Stimulated activated naive CD8-positive, alpha-beta T cell treated with anti-CD3 and anti-CD28 coated beads, Interleukin-15, Interleukin-2, amounts not matched to agents 100 ng/mL and 50 ng/mL, for 24 hours (primary cell): ENCODE measurements around the gene TEX19.
"Not testable (repeated sequence)": the region's sequence is repeated elsewhere in the genome, so short reads cannot be mapped to it uniquely, and the experiment has no call there.

Experiments used
- H3K27ac Mint-ChIP-seq: one replicate; pipeline ENCODE4 v1.8.0; 2021; ENCODE audit warnings: mild to moderate bottlenecking, mixed read lengths
- H3K27me3 Mint-ChIP-seq: one replicate; pipeline ENCODE4 v1.8.0; 2021; ENCODE audit warnings: mixed read lengths
- H3K36me3 Mint-ChIP-seq: one replicate; pipeline ENCODE4 v1.8.0; 2021; ENCODE audit warnings: low read depth, mixed read lengths
- H3K4me1 Mint-ChIP-seq: one replicate; pipeline ENCODE4 v1.8.0; 2021; ENCODE audit warnings: low read depth, mixed read lengths
- H3K4me3 Mint-ChIP-seq: one replicate; pipeline ENCODE4 v1.8.0; 2021; ENCODE audit warnings: mild to moderate bottlenecking, mixed read lengths
- H3K9me3 Mint-ChIP-seq: one replicate; pipeline ENCODE4 v1.8.0; 2021; ENCODE audit warnings: mixed read lengths

TEX19 gene

DNA sequence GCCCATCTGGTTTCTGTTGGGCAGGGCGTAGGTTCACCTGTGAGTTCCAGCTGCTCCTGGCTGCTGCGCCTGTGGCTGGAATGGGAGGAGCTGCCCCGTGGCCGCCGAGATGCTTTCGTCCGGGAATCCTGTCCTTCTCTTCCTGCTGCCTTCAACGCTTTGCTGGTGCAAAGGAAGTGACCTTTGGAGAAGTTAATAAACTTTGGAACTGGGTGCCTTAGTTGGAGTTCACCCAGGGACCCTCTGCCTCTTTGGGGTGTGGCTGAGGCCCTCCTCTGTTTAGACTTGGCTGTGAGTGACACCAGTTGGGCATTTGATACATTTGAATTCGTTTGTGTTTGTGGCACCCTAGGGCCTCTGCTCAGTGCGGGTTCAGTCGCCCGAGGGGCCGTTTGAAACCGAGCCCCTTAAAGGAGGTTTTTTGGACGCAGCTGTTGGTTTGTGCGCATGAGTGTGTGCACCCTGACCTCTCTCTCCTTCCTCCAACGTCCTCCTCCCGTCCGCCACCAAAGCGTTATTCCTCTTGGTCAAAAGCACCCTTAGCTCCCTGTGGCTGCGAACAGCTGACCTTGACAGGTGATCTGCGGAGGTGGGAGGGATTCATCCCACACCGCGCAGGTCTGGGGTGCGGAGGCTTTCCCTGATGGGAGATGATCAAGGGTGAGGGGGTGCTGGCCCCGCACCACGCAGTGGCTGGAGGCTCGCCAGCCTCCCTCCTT lies 16.5 kb upstream of the TEX19 start:
- Mint-ChIP-seq H3K36me3 (no peaks in the 10 kb centered on the region), H3K9me3 (no peaks in the 10 kb centered on the region), H3K27ac (no peak overlapping the region), H3K27me3 (peaks cover 3% of the 10 kb centered on the region), H3K4me1 (peaks cover 16% of the 10 kb centered on the region), H3K4me3 (no peak overlapping the region)

DNA sequence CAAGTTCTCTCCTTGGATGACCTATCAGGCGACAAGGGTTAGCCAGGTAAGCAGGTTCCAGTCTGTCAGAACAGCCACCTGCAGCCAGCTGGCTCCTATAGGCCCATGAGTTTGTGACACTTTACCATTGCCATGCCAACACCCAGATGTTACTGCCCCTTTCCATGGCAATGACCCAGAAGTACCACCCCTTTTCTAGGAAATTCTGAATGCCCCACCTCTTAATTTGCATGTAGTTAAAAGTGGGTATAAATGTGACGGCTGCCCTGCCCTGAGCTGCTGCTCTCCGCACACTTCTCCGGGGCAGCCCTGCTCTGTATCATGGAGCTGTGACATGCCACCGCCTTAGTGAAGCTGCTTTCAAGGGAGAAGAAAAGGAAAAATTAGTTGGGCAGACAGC lies 15.5 kb upstream of the TEX19 start:
- H3K4me3 Mint-ChIP-seq: no peak overlapping the region
- H3K4me1 Mint-ChIP-seq: peaks cover 14% of the 10 kb centered on the region
- H3K27me3 Mint-ChIP-seq: peaks cover 4% of the 10 kb centered on the region
- no peaks in the 10 kb centered on the region for H3K36me3 Mint-ChIP-seq
- H3K27ac Mint-ChIP-seq: no peak overlapping the region
- H3K9me3 Mint-ChIP-seq: no peaks in the 10 kb centered on the region

DNA sequence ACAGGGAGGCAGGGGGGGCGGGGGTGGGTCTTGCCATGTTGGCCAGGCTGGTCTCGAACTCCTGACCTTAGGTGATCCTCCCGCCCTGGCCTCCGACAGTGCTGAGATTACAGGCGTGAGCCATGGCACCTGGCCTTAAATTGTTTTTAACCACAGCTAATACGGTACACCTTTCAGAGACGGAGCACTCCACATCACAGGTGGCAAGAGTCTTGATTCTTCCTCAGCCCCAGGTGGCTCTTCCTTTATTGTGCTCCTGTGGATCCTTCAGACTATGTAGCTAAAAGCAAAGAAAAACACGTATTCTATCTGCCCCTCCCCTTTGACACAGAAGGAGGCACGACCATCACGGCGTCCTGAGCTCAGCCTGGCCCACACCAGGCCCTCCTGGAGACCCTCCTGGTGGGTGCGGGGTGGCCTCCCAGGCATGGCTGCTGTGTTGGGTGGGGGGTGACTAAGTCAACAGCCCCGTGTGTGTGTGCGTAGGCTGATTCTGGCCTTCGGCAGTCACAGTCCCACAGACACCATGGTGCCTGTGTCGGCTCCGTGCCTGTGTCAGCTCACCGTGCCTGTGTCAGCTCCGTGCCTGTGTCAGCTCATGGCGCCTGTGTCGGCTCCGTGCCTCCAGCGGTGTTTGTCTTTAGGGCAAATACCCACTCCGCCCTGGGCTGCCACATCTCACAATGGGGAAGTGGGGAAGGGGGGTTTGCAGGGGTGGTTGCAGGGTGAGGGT lies 14.7 kb upstream of the TEX19 start:
- no peak overlapping the region for H3K27ac Mint-ChIP-seq
- H3K9me3 Mint-ChIP-seq: no peaks in the 10 kb centered on the region
- no peaks in the 10 kb centered on the region for H3K36me3 Mint-ChIP-seq
- peaks cover 7% of the 10 kb centered on the region for H3K4me1 Mint-ChIP-seq
- H3K4me3 Mint-ChIP-seq: no peak overlapping the region
- H3K27me3 Mint-ChIP-seq: peaks cover 8% of the 10 kb centered on the region

DNA sequence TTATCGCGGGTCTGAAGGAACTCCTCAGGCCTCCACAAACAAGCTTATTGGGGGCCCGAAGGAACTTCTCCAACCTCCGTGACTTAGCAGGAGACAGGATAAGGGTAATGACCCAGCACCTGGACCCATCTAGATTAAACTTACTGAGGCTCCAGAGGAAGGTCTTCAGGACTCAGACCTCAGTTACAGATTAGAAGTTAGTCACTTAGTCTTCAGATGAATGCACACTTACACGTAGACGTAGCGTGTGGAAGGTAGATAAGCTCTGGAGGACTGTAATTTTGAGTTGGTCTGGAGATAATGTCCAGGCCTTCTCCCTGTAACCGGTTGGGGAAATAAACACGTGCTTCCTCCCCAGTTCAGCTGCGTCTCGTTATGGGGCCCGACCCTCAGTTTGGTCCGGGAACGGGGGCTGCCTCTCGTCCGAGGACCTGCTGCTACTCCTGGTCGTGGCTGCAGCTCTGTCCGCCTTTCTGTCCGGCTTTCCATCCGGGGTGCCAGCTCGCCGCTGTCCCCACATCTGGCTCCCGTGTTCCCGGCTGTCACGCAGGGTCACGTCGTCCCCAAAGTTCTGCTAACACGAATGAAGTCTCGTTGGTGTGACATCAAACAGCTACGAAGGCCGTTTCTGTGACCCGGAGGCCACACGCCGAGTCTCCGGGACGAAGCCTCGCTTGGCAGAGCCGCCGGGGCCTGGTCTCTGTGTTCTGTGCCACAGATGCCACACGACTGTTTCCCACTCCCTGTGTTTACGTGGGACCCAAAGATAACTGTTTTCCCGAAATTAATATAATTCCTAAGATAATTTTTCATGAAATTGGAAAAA lies 13.7 kb upstream of the TEX19 start:
- Mint-ChIP-seq H3K4me3 (no peak overlapping the region), H3K27ac (no peak overlapping the region), H3K9me3 (no peaks in the 10 kb centered on the region), H3K27me3 (peaks cover 8% of the 10 kb centered on the region), H3K4me1 (peaks cover 7% of the 10 kb centered on the region), H3K36me3 (no peaks in the 10 kb centered on the region)

DNA sequence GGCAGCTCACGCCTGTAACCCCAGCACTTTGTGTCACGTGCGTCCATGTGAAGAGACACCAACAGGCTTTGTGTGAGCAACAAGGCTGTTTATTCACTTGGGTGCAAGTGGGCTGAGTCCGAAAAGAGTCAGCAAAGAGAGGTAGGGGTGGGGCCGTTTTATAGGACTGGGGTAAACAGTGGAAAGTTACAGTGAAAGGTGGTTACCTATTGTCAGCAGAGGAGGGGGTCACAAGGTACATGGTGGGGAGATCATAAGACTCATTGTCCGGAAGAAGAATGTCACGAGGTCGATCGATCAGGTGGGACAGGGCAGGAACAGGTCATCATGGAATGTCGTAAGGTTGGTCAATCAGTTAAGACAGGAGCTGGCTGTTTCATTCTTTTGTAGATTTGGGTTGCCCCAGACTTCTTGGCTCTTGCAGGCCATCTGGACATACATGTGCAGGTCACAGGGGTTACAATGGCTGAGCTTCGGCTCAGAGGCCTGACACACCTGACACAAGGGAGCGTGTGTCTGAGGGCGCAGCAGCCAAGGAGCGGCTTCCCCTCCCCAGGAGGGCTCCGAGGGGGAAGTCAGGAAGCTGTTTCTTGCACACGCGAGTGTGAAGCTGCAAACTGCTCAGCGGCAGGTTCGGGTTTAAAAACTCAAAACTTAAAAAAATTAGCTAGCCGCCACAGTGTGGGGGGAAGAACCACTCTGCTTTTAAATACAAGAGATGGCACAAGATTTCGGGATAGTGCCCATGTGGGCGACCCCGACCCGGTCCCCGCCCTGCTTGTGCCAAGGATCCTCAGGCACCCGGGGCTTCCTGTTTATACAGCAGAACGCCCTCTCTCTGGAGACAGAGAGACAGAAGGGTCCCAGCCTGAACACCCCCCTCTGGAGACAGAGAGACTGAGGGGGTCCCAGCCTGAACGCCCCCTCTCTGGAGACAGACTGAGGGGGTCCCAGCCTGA lies 12.4 kb upstream of the TEX19 start:
- Mint-ChIP-seq H3K4me3 (no peak overlapping the region), H3K9me3 (no peaks in the 10 kb centered on the region), H3K27ac (no peak overlapping the region), H3K4me1 (peaks cover 13% of the 10 kb centered on the region), H3K36me3 (no peaks in the 10 kb centered on the region), H3K27me3 (peaks cover 8% of the 10 kb centered on the region)

DNA sequence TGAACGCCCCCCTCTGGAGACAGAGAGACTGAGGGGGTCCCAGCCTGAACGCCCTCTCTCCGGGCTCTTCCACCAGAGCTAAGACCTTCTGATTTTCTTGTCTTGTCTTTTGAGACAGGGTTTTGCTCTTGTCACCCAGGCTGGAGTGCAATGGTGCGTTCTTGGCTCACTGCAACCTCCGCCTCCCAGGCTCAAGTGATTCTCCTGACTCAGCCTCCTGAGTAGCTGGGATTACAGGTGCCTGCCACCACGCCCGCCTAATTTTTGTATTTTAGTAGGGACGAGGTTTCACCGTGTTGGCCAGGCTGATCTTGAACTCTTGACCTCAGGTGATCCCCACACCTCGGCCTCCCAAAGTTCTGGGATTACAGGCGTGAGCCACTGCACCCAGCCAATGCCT lies 11.1 kb upstream of the TEX19 start:
- not testable (repeated sequence) for H3K27me3 Mint-ChIP-seq, H3K27ac Mint-ChIP-seq
- peaks cover 17% of the 10 kb centered on the region for H3K4me1 Mint-ChIP-seq

DNA sequence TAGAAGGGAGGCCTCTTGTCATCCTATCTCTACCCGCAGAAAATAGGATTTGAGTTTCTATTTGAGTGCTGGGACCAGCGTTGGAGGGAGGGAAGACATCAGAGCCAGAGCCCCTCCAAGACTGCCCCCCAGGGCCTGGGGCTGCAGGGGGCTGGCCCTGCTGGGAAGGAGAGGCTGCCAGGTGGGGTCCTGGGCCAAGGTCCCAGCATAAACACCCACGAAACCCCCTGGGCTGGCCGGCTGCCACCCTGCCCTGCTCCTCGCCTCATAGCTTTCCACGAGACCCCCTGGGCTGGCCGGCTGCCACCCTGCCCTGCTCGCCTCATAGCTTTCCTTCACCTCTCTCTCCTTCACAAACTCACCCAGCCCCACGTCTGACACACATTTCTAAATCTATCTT lies 10.6 kb upstream of the TEX19 start:
- peaks cover 8% of the 10 kb centered on the region for H3K27me3 Mint-ChIP-seq
- H3K9me3 Mint-ChIP-seq: no peaks in the 10 kb centered on the region
- H3K4me1 Mint-ChIP-seq: peaks cover 17% of the 10 kb centered on the region
- no peak overlapping the region for H3K4me3 Mint-ChIP-seq
- H3K36me3 Mint-ChIP-seq: no peaks in the 10 kb centered on the region
- peak overlapping the region; percentile 65 for H3K27ac Mint-ChIP-seq

More for the DNA sequence above, 11.1 kb upstream of the TEX19 start:
- not testable (repeated sequence) for H3K36me3 Mint-ChIP-seq, H3K9me3 Mint-ChIP-seq, H3K4me3 Mint-ChIP-seq

DNA sequence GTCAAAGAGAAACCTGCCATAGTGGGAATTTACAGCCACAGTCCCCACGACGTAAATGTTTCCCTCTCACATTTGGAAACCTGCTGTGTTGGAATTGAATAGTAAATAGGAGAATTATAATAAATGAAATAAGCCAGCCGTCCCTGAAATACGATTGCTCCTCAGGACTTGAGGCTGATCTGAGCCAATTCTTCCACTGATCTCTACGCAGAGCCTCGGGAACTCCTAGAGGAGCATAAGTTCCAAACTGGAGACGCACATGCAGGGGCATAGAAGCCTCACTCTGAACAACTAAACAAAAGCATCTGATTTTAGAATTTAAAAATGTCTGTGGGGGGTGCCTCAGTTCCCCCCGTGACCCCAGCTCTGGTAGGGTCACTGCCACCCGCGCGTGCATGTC lies 10.2 kb upstream of the TEX19 start:
- Mint-ChIP-seq H3K27me3 (peaks cover 8% of the 10 kb centered on the region), H3K36me3 (no peaks in the 10 kb centered on the region), H3K4me1 (peaks cover 17% of the 10 kb centered on the region), H3K27ac (peak overlapping the region; percentile 65), H3K4me3 (no peak overlapping the region), H3K9me3 (no peaks in the 10 kb centered on the region)

DNA sequence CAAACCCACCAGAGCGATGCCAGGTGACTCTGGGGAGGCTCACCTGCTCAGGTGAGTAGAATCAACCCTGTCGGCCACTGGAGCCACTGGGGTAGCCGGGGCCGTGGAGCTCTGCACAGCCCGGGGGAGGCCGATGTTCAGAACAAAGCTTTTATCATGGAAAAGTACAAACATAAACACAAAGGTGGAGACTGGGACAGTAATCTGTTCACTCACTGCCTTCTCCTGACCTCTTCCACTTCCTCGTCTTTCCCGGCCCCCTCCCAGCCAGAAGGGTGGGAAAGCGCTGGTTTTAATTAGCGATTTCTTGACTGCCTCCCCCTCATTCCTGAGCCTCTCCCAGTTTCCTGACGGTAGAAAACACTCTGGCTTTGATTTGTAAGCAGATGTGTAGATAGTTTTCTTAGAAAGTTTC lies 9.8 kb upstream of the TEX19 start:
- Mint-ChIP-seq H3K27me3 (peaks cover 8% of the 10 kb centered on the region), H3K9me3 (no peaks in the 10 kb centered on the region), H3K27ac (no peak overlapping the region), H3K4me1 (peaks cover 17% of the 10 kb centered on the region), H3K4me3 (no peak overlapping the region), H3K36me3 (no peaks in the 10 kb centered on the region)

DNA sequence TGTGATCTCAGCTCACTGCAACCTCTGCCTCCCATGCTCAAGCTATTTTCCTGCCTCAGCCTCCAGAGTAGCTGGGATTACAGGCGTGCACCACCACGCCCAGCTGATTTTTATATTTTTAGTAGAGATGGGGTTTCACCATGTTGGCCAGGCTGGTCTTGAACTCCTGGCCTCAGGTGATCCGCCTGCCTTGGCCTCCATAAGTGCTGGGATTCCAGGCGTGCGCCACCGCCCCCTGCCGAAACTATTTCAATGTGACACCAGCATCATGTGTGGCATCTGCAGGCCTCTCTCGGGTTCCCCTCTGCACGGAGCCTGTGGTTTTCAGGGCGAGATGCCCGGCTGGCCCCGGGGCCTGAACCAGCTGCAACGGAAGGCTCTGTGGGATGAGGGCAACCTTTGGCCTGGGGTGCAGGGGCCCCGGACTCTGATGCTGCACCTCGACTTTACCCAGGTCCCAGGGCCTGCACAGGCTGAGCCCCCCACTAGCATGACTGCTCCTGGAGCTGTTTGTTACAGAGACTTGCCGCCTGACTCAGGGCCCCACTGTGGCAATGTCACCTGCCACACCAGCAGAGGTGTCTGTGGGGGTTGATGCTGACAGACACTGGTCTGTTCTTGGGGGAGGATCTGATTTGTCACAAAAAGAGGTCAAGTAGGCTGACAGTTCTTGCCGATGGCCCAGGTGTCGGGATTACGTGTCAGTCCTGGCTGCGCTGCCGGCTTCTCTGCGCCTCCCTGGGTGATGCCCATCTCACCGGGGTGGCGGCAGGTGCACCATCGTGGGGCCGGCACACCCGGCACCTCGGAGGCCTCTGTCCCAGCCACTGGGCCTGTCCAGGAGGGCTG lies 8.6 kb upstream of the TEX19 start:
- no peaks in the 10 kb centered on the region for H3K36me3 Mint-ChIP-seq
- peaks cover 17% of the 10 kb centered on the region for H3K4me1 Mint-ChIP-seq
- H3K27ac Mint-ChIP-seq: no peak overlapping the region
- no peaks in the 10 kb centered on the region for H3K9me3 Mint-ChIP-seq
- no peak overlapping the region for H3K4me3 Mint-ChIP-seq
- H3K27me3 Mint-ChIP-seq: peaks cover 9% of the 10 kb centered on the region

DNA sequence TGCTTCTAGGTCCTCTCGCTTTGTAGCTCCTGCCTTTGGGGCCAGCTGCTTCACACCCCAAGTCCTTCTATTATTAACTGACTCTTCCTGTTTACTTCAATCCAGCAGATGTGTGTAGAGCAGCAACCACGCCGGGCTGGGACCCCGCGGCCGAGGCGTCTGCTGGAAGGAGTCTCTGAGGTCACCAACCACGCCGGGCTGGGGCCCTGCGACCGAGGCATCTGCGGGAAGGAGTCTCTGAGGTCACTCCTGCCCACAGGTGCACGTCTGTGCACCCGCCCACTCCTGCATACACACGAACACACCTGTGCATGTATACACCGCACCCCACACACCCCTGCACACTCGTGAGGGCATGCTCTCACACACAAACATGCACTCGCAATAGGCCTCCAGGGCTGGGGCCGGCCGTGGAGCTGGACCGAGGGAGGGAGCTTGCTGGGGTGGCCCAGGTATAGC lies 7.8 kb upstream of the TEX19 start:
- Mint-ChIP-seq H3K27me3 (peaks cover 13% of the 10 kb centered on the region), H3K9me3 (no peaks in the 10 kb centered on the region), H3K27ac (no peak overlapping the region)

DNA sequence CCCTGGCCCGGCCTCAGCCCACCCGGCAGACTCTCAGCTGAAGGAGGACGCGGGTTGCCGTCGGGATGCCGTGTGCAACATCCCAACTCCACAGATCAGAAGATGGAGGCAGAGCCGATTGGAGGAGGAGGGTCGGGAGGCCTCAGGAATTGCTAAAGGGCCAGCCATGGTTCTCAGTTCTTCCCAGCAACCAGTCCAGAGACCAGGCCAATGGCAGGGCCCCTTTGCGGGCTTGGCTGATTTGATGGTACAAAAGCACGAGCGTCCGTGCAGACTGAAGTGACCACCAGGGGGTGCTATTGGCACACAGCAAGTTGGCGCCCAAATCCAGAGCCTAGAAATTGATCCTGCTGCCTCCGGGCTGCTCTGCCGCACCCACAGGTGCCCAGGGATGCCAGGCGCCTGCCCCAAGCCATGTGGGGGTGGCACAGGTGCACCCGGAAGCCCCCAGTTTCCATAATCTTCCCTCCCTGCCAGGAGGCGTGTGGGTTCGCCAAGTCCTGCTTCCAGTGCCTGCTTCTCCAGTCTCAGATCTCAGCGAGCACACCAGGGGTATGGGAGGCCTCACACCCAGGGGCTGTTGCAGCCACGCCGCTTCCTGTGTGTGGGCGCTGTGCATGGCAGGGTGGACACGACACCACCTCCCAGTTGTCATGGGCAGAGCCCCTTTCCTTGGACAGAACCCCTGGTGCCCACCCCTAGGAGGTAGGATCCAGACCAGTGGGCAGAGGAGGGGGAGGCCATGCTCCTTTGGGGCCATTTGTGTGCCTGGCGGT lies 7.1 kb upstream of the TEX19 start:
- Mint-ChIP-seq H3K27ac (no peak overlapping the region), H3K9me3 (no peaks in the 10 kb centered on the region), H3K4me1 (peaks cover 10% of the 10 kb centered on the region), H3K27me3 (peaks cover 10% of the 10 kb centered on the region), H3K36me3 (no peaks in the 10 kb centered on the region), H3K4me3 (no peak overlapping the region)

More for the DNA sequence above, 7.8 kb upstream of the TEX19 start:
- Mint-ChIP-seq H3K4me1 (peaks cover 16% of the 10 kb centered on the region), H3K4me3 (no peak overlapping the region), H3K36me3 (no peaks in the 10 kb centered on the region)

DNA sequence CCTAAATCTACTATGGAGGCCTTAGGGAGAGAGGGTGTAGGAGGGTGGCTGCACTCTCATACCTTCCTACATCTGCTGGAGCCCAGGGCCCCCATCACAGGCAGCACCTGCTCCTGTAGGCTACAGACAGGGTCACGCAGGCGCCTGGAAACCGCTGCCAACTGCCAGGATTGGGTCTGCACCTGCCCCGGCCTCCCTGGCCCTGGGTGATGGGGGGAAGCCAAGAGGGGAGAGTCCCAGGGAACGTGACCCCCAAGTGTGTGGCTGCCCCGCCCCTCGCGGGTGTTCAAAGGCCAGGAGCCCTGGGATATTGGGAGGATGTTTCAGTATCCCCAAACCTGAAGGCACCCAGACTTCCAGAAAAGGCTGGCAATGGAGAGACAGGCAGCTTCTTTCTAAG lies 5.6 kb upstream of the TEX19 start:
- H3K4me3 Mint-ChIP-seq: no peak overlapping the region
- H3K36me3 Mint-ChIP-seq: no peaks in the 10 kb centered on the region
- peaks cover 18% of the 10 kb centered on the region for H3K27me3 Mint-ChIP-seq
- H3K4me1 Mint-ChIP-seq: peaks cover 15% of the 10 kb centered on the region
- H3K9me3 Mint-ChIP-seq: no peaks in the 10 kb centered on the region
- no peak overlapping the region for H3K27ac Mint-ChIP-seq
